Body of pancreas (tissue), 4 donors: ENCODE measurements around the gene FNDC3B. TPM values are rescaled to one million over a fixed set of nuclear protein-coding genes. Genes with fewer than 3 reads are reported as not detected.

Experiments
- ATAC-seq: fragments of 150-250 bp; one replicate; pipeline ENCODE4 v1.9.1; 2016
- DNase-seq, 4 donors: peaks; one replicate each; pipeline ENCODE4 v3.0.0-alpha.2; 2019
- H3K27ac ChIP-seq, 4 donors: fragments of 200-600 bp; sonication (generic); 1 replicate in 3 of 4; 2 replicates in 1 of 4; pipeline versions ENCODE4 v1.5.1 to v1.6.1; 2016 to 2019; ENCODE audit warnings: mild to moderate bottlenecking in 1 of 4, mixed read lengths in 1 of 4, moderate library complexity in 1 of 4
- H3K27me3 ChIP-seq, 2 donors: fragments of 200-600 bp; sonication (generic); one replicate each; pipeline ENCODE4 v1.6.0; 2016; ENCODE audit warnings: mild to moderate bottlenecking in 1 of 2
- H3K36me3 ChIP-seq, 2 donors: fragments of 200-600 bp; sonication (generic); replicated peaks in 1 of 2; 2 replicates each; pipeline ENCODE4 v1.5.1; 2016; ENCODE audit warnings: low read depth in 2 of 2; ENCODE audit not compliant: insufficient read depth in 1 of 2
- H3K4me1 ChIP-seq: fragments of 200-600 bp; sonication (generic); one replicate; pipeline ENCODE4 v1.6.0; 2016
- H3K4me3 ChIP-seq, 2 donors: fragments of 200-600 bp; sonication (generic); 1 replicate in 1 of 2; 2 replicates in 1 of 2; pipeline ENCODE4 v1.5.1; 2016 to 2019
- H3K9me3 ChIP-seq, 3 donors: fragments of 200-600 bp; sonication (generic); 1 replicate in 2 of 3; 2 replicates in 1 of 3; pipeline ENCODE4 v1.5.1; 2016
- CTCF ChIP-seq, 7 experiments: fragments of 450-650 bp in 4 of 7; fragments of 200-600 bp in 3 of 7; sonication (generic) in 3 of 7; IDR thresholded peaks; one replicate each; pipeline ENCODE4 v1.5.1; 2016 to 2019; ENCODE audit warnings: antibody characterized with exemption in 7 of 7
- POLR2A ChIP-seq, 3 donors: fragments of 450-650 bp; IDR thresholded peaks; one replicate each; pipeline ENCODE4 v1.6.1; 2016; ENCODE audit warnings: antibody characterized with exemption in 3 of 3, mild to moderate bottlenecking in 2 of 3
- WGBS, 2 donors: methylation state at CpG; one replicate each; pipeline ENCODE4 v1.1.5; 2017; 5-methylcytosine and 5-hydroxymethylcytosine counted together
- intact Hi-C: fragments of 100-400 bp; cut with DNase I; formaldehyde crosslinking; loops from one replicate; pipeline ENCODE4 v1.15.1; 2023
- total RNA-seq, 2 donors: library from RNA; depleted of rRNA; stranded (reverse); fragments of >200 nt; gene quantifications; one replicate each; pipeline ENCODE4 v1.1.0, GENCODE V29; 2016

FNDC3B gene
- total RNA-seq, 2 donors from 2014 or later: 64.3 to 86.0 TPM

DNA sequence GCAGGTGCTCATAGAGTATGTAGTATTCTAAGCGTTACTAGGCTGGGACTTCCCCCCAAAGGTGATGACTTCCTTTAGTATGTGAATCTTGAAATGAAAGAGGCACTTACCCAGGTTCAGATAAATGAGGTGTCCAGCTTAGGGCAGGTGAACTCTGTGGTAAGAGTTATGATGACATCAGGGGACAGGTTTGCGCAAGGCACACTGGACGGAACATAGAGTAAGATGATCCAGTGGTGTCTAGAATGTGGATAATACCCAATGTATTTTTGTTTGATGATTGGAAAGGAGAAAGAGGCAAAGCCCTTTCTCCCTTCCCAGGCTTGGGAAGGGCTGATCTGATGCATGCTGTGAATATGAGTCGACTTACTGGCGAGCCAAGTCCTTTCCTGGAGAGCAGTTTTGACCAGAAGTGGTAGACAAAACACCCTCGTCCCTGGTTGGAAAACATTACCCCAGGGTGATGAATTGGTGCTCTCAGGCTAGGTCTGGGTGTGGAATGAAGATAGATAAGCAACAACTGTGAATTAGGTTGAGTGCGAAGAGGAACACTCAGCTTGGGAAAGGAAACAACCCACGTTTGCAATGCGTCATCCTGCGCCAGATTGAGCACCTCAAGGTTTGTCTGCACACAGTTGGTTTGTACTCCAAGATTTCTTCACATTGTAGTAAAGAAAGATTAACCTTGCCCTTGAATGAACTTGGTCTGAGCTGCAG lies 284.7 kb downstream of the FNDC3B start:
- Histone ChIP-seq H3K27me3 (no peaks in the 10 kb centered on the region), H3K36me3 (peaks cover 0 to 1% of the 10 kb centered on the region in 2 donors), H3K4me3 (no peak overlapping the region), H3K9me3 (no peaks in the 10 kb centered on the region), H3K4me1 (peaks cover 6% of the 10 kb centered on the region), H3K27ac (peak overlapping the region; percentile 27 to 66 (median 44))
- intact Hi-C loops: no loop called here
- DNase-seq (peak in 3 of 4 donors; percentile 56 to 72 (median 58)), ATAC-seq (peak; percentile 58)
- WGBS, 2 donors: 57 to 66% methylated on average over 10 of the region's 10 CpGs
- TF ChIP-seq CTCF (IDR thresholded peaks at IDR 0.05) (no peak), POLR2A (IDR thresholded peaks at IDR 0.05) (no peak)

DNA sequence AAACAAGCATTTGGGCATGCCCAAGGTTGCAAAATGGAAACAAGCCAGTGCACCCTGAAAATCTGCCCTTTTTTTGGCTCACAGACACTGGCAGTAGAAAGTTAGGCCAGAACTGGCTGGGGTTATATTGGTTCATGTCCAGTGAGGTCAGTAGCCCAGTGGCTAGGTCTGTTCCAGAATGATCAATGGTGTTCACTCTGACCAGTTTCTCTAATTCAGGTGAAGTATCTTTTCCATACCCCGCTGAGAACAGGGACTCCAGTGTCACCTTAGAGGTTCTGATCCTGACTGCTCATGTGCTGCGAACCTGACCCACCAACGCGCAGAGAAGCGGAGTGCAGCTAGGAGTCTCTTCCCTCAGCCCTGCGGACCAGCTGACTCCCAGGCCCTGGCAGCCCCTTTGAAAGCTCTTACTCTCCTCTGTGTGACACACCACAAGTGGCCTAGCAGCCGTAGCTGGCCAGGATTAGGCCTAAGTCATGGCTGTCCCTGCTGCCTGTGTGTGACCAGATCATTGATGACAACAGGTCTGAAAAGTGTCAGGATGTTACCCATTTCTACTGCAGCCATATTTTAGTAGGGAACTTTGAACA lies 285.3 kb downstream of the FNDC3B start:
- no peaks in the 10 kb centered on the region for H3K27me3 ChIP-seq
- ATAC-seq: no peak
- intact Hi-C loops: no loop called here
- peaks cover 0 to 7% of the 10 kb centered on the region in 2 donors for H3K36me3 ChIP-seq
- peaks cover 6% of the 10 kb centered on the region for H3K4me1 ChIP-seq
- peak overlapping the region in 3 of 4 donors; percentile 38 to 66 (median 42) for H3K27ac ChIP-seq
- DNase-seq: peak in 1 of 4 donors; percentile 20
- TF ChIP-seq CTCF (IDR thresholded peaks at IDR 0.05) (no peak), POLR2A (IDR thresholded peaks at IDR 0.05) (no peak)
- 87 to 93% methylated on average over 5 to 7 of the region's 7 CpGs for WGBS, 2 donors
- no peaks in the 10 kb centered on the region for H3K9me3 ChIP-seq
- H3K4me3 ChIP-seq: no peak overlapping the region

- WGBS, 2 donors: 84 to 86% methylated on average over 8 of the region's 8 CpGs
- Histone ChIP-seq H3K27me3 (no peaks in the 10 kb centered on the region), H3K9me3 (no peaks in the 10 kb centered on the region), H3K27ac (no peak overlapping the region), H3K4me3 (no peak overlapping the region), H3K4me1 (peaks cover 6% of the 10 kb centered on the region), H3K36me3 (peaks cover 0 to 12% of the 10 kb centered on the region in 2 donors)
- intact Hi-C loops: no loop called here
- TF ChIP-seq CTCF (IDR thresholded peaks at IDR 0.05): no peak
- no peak for TF ChIP-seq POLR2A (IDR thresholded peaks at IDR 0.05)
- DNase-seq (no peak), ATAC-seq (no peak)
Observed at GRCh38 chr3:172325461-172325860, 286.1 kb downstream of the FNDC3B start.

- intact Hi-C loops: no loop called here
- H3K4me3 ChIP-seq: no peak overlapping the region
- 96 to 98% methylated on average over 3 of the region's 3 CpGs for WGBS, 2 donors
- ATAC-seq (no peak), DNase-seq (no peak)
- H3K27ac ChIP-seq: no peak overlapping the region
- no peaks in the 10 kb centered on the region for H3K9me3 ChIP-seq
- no peak for TF ChIP-seq POLR2A (IDR thresholded peaks at IDR 0.05)
- no peak for TF ChIP-seq CTCF (IDR thresholded peaks at IDR 0.05)
- H3K27me3 ChIP-seq: no peaks in the 10 kb centered on the region
- H3K4me1 ChIP-seq: peaks cover 6% of the 10 kb centered on the region
- peaks cover 9 to 23% of the 10 kb centered on the region in 2 donors for H3K36me3 ChIP-seq
Observed at GRCh38 chr3:172326993-172327392, 287.6 kb downstream of the FNDC3B start.
